Vagina (tissue), 2 donors: Measurements from ENCODE around the gene OR52I2.

ENCODE experiments used
- CTCF ChIP-seq, 3 experiments: fragments of 450-650 bp in 2 of 3; fragments of 200-600 bp in 1 of 3; sonication (generic) in 1 of 3; IDR thresholded peaks; one replicate each; pipeline ENCODE4 v1.5.1; 2017 to 2019; ENCODE audit warnings: antibody characterized with exemption in 3 of 3, mild to moderate bottlenecking in 2 of 3, moderate library complexity in 2 of 3
- POLR2A ChIP-seq, 2 donors: fragments of 450-650 bp; IDR thresholded peaks; one replicate each; pipeline ENCODE4 v1.6.1; 2017; ENCODE audit warnings: antibody characterized with exemption in 2 of 2, mild to moderate bottlenecking in 2 of 2, moderate library complexity in 2 of 2

DNA sequence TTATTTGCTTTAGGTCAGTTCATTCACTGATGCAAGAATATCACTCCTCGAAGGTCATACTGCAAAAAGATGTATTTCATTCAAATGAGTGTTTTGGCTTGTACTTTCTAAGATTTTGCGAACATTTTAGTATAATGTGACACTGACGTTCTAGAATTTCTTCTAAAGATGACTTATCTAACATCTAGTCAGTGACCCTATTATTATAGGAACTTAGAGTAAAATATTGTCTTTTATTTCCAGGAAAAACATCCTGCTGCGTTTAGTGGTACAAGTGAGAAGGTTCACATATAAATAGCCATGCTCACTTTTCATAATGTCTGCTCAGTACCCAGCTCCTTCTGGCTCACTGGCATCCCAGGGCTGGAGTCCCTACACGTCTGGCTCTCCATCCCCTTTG, 36.7 kb upstream of the OR52I2 start, which contains the start of gene OR52M1:
- TF ChIP-seq CTCF (IDR thresholded peaks at IDR 0.05) (no peak), POLR2A (IDR thresholded peaks at IDR 0.05) (no peak)
